Measurements from ENCODE around the gene SLC25A46.
"Not testable (repeated sequence)": the region's sequence is repeated elsewhere in the genome, so short reads cannot be mapped to it uniquely, and the experiment has no call there.

The SLC25A46 gene

DNA sequence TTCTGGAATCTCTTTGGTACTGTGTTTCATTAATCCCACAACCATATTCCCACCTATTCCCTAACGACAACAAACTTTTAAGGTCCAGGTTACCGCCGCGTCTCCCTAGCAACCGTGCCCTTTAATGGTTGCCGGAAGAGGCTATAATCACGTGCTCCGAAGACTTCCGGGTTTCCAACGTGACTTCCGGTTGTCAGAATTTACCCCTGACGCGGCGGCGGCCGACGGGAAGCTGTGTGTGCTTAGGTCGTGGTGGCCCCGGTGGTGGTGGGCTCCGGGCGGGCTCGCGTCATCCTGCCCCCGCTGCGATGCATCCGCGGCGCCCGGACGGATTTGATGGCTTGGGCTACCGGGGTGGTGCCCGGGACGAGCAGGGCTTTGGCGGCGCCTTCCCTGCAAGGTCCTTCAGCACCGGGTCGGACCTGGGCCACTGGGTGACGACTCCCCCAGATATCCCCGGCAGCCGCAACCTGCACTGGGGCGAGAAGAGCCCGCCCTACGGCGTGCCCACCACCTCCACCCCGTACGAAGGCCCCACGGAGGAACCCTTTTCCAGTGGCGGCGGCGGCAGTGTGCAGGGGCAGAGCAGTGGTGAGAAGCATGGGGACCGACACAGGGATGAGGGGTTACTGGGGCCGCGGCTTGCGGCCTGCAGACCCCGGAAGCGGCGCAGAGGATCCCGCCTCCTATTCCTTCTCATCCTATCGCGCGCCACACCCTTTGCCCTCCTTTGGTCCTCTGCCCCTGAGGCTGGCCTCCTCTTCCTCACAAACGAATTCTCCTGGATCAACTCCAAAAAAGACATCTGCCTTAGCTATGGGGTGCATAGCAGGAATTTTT is at the start of gene SLC25A46:
SLC25A46 (plus strand) TSS at position 196 of the 840 bp plus-strand sequence; CDS start at position 309, 113 bp downstream.
- peak within 1 kb of the TSS; percentile 87 for H2AFZ ChIP-seq (ENCODE audit: low read depth)
- 0 out of 2 replicates have a peak, but pooled peaks cover 1% of the 10 kb centered on the region for H3K36me3 ChIP-seq (ENCODE audit: insufficient read depth)
- peak within 1 kb of the TSS; percentile 47 for H3K4me3 ChIP-seq (IDR thresholded peaks at IDR 0.05; ENCODE audit: insufficient read depth, low read depth, low read length)
- no peaks in the 10 kb centered on the region for H3K27me3 ChIP-seq (ENCODE audit: insufficient read depth, low read depth)
- H4K20me1 ChIP-seq (ENCODE audit: insufficient read depth) = no peaks in the 10 kb centered on the region
- peak within 1 kb of the TSS; percentile 86 for H3K4me2 ChIP-seq
- peaks cover 32% of the 10 kb centered on the region for H3K79me2 ChIP-seq (ENCODE audit: insufficient read depth, low read depth)
- TF ChIP-seq, protein P1, sequence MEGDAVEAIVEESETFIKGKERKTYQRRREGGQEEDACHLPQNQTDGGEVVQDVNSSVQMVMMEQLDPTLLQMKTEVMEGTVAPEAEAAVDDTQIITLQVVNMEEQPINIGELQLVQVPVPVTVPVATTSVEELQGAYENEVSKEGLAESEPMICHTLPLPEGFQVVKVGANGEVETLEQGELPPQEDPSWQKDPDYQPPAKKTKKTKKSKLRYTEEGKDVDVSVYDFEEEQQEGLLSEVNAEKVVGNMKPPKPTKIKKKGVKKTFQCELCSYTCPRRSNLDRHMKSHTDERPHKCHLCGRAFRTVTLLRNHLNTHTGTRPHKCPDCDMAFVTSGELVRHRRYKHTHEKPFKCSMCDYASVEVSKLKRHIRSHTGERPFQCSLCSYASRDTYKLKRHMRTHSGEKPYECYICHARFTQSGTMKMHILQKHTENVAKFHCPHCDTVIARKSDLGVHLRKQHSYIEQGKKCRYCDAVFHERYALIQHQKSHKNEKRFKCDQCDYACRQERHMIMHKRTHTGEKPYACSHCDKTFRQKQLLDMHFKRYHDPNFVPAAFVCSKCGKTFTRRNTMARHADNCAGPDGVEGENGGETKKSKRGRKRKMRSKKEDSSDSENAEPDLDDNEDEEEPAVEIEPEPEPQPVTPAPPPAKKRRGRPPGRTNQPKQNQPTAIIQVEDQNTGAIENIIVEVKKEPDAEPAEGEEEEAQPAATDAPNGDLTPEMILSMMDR (conservative IDR thresholded peaks at IDR 0.05; ENCODE audit: low read depth, low read length) = no peak
- peak within 1 kb of the TSS; percentile 79 for H3K9ac ChIP-seq
- peaks cover 22% of the 10 kb centered on the region for H3K4me1 ChIP-seq (ENCODE audit: low read depth, poor library complexity, severe bottlenecking)
- H3K27ac ChIP-seq = peak within 1 kb of the TSS; percentile 76

DNA sequence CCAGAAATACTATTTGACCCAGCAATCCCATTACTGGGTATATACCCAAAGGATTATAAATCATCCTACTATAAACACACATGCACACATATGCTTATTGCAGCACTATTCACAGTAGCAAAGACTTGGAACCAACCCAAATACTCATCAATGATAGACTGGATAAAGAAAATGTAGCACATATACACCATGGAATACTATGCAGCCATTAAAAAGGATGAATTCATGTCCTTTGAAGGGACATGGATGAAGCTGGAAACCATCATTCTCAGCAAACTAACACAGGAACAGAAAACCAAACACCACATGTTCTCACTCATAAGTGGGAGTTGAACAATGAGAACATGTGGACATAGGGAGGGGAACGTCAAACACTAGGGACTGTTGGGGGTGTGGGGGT is 48.2 kb upstream of the SLC25A46 start:
- H3K27me3 ChIP-seq (ENCODE audit: insufficient read depth, low read depth); H3K79me2 ChIP-seq (ENCODE audit: insufficient read depth, low read depth); H3K9ac ChIP-seq; H3K4me1 ChIP-seq (ENCODE audit: low read depth, poor library complexity, severe bottlenecking); H4K20me1 ChIP-seq (ENCODE audit: insufficient read depth); H3K27ac ChIP-seq; H2AFZ ChIP-seq (ENCODE audit: low read depth); H3K36me3 ChIP-seq (ENCODE audit: insufficient read depth); H3K4me2 ChIP-seq; H3K4me3 ChIP-seq (IDR thresholded peaks at IDR 0.05; ENCODE audit: insufficient read depth, low read depth, low read length): not testable (repeated sequence)

DNA sequence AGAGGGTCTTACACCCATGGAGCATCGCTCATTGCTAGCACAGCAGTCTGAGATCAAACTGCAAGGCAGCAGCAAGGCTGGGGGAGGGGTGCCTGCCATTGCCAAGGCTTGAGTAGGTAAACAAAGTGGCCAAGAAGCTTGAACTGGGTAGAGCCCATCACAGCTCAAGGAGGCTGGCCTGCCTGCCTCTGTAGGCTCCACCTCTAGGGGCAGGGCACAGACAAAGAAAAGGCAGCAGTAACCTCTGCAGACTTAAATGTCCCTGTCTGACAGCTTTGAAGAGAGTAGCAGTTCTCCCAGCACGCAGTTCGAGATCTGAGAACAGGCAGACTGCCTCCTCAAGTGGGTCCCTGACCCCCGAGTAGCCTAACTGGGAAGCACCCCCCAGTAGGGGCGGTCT is 46.1 kb upstream of the SLC25A46 start:
- not testable (repeated sequence) for H3K79me2 ChIP-seq (ENCODE audit: insufficient read depth, low read depth); H3K9ac ChIP-seq; H3K36me3 ChIP-seq (ENCODE audit: insufficient read depth); H3K4me1 ChIP-seq (ENCODE audit: low read depth, poor library complexity, severe bottlenecking); H2AFZ ChIP-seq (ENCODE audit: low read depth); H3K27me3 ChIP-seq (ENCODE audit: insufficient read depth, low read depth); H4K20me1 ChIP-seq (ENCODE audit: insufficient read depth); H3K4me2 ChIP-seq; H3K4me3 ChIP-seq (IDR thresholded peaks at IDR 0.05; ENCODE audit: insufficient read depth, low read depth, low read length); H3K27ac ChIP-seq

DNA sequence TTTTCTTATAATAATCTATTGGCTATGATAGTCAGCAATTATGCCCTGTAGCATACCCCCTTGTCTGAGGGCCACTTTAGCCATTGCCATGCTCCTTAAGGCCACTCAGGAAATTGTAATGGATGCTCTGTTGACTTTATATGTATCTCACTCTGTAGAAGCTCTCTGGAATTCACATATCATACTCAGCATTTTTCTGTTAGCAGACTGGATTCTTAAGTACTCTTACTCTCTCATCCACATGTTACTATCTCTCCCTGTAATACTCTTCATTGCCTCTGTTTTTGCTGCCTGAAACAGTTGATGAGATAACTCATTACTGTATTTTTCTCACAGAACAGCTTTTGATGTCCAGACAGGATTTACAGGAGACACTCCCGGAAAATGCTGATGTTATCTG is 36.5 kb upstream of the SLC25A46 start:
- H4K20me1 ChIP-seq (ENCODE audit: insufficient read depth) = no peaks in the 10 kb centered on the region
- no peaks in the 10 kb centered on the region for H3K27me3 ChIP-seq (ENCODE audit: insufficient read depth, low read depth)
- H3K4me3 ChIP-seq (IDR thresholded peaks at IDR 0.05; ENCODE audit: insufficient read depth, low read depth, low read length) = no peak overlapping the region
- TF ChIP-seq, protein P1 (conservative IDR thresholded peaks at IDR 0.05; ENCODE audit: low read depth, low read length) = no peak
- H3K9ac ChIP-seq = no peak overlapping the region
- no peak overlapping the region for H2AFZ ChIP-seq (ENCODE audit: low read depth)
- no peak overlapping the region for H3K27ac ChIP-seq
- H3K79me2 ChIP-seq (ENCODE audit: insufficient read depth, low read depth) = no peaks in the 10 kb centered on the region
- no peaks in the 10 kb centered on the region for H3K4me1 ChIP-seq (ENCODE audit: low read depth, poor library complexity, severe bottlenecking)
- no peaks in the 10 kb centered on the region for H3K36me3 ChIP-seq (ENCODE audit: insufficient read depth)
- no peak overlapping the region for H3K4me2 ChIP-seq

DNA sequence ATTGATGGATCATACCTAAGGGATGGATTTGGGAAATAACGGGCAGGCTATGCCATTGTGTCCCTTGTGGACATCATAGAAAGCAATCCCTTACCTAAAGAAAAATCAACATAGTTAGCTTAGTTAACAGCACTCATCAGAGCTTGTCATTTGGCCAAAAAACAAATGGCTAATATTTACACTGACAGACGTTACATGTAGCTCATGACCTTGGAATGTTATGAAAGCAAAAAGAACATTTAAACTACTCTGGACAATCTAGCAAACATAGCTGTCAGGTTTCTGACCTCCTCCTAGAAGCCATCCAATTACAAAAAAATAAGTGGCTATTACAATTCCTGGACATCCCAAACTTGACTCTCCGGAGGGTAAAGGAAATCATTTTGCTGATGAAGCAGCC is 36.1 kb upstream of the SLC25A46 start:
- Histone ChIP-seq H3K4me2 (no peak overlapping the region), H3K79me2 (ENCODE audit: insufficient read depth, low read depth) (no peaks in the 10 kb centered on the region), H2AFZ (ENCODE audit: low read depth) (no peak overlapping the region)

More for the DNA sequence above, 36.1 kb upstream of the SLC25A46 start:
- no peaks in the 10 kb centered on the region for H3K4me1 ChIP-seq (ENCODE audit: low read depth, poor library complexity, severe bottlenecking)
- no peak overlapping the region for H3K9ac ChIP-seq
- H3K4me3 ChIP-seq (IDR thresholded peaks at IDR 0.05; ENCODE audit: insufficient read depth, low read depth, low read length) = no peak overlapping the region
- no peak overlapping the region for H3K27ac ChIP-seq
- H3K27me3 ChIP-seq (ENCODE audit: insufficient read depth, low read depth) = no peaks in the 10 kb centered on the region
- no peaks in the 10 kb centered on the region for H4K20me1 ChIP-seq (ENCODE audit: insufficient read depth)
- TF ChIP-seq, protein P1 (conservative IDR thresholded peaks at IDR 0.05; ENCODE audit: low read depth, low read length) = no peak
- H3K36me3 ChIP-seq (ENCODE audit: insufficient read depth) = no peaks in the 10 kb centered on the region

Data from KMS-11 (cell line).